ENCODE measurements around the gene MRAP2.

DNA sequence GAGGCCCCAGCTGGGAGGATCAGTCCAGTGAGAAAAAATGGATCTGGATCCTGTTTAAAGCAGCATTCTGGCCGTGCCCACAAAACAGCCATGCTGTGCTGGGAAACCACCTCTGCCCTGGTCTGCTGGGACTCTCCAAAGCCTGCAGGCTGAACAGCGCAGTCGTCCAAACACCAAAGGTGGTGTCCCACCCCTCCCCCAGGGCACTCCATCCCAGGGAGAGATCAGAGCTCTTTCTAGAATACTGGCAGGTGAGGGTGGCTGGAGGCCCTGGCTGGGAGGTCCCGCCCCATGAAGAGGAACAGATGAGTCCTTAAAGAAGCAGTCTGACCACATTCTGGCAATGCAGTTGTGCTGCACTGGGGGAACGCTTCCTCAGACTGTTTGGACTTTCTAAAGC lies 84.6 kb downstream of the MRAP2 start:
- TF ChIP-seq, protein P1, sequence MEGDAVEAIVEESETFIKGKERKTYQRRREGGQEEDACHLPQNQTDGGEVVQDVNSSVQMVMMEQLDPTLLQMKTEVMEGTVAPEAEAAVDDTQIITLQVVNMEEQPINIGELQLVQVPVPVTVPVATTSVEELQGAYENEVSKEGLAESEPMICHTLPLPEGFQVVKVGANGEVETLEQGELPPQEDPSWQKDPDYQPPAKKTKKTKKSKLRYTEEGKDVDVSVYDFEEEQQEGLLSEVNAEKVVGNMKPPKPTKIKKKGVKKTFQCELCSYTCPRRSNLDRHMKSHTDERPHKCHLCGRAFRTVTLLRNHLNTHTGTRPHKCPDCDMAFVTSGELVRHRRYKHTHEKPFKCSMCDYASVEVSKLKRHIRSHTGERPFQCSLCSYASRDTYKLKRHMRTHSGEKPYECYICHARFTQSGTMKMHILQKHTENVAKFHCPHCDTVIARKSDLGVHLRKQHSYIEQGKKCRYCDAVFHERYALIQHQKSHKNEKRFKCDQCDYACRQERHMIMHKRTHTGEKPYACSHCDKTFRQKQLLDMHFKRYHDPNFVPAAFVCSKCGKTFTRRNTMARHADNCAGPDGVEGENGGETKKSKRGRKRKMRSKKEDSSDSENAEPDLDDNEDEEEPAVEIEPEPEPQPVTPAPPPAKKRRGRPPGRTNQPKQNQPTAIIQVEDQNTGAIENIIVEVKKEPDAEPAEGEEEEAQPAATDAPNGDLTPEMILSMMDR (IDR thresholded peaks at IDR 0.05), result no peak
- TF ChIP-seq, protein P2, sequence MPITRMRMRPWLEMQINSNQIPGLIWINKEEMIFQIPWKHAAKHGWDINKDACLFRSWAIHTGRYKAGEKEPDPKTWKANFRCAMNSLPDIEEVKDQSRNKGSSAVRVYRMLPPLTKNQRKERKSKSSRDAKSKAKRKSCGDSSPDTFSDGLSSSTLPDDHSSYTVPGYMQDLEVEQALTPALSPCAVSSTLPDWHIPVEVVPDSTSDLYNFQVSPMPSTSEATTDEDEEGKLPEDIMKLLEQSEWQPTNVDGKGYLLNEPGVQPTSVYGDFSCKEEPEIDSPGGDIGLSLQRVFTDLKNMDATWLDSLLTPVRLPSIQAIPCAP (CRISPR knock-in tag; IDR thresholded peaks at IDR 0.05), result no peak
- TF ChIP-seq, protein P3, sequence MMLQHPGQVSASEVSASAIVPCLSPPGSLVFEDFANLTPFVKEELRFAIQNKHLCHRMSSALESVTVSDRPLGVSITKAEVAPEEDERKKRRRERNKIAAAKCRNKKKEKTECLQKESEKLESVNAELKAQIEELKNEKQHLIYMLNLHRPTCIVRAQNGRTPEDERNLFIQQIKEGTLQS (CRISPR knock-in tag; conservative IDR thresholded peaks at IDR 0.05), result no peak
- TF ChIP-seq NR2C2 (CRISPR knock-in tag; IDR thresholded peaks at IDR 0.05), result no peak
- TF ChIP-seq ZNF396 (CRISPR knock-in tag; IDR thresholded peaks at IDR 0.05; ENCODE audit: borderline replicate concordance), result no peak
- no peak for TF ChIP-seq ZNF317 (CRISPR knock-in tag; IDR thresholded peaks at IDR 0.05; ENCODE audit: borderline replicate concordance, low read depth)
- TF ChIP-seq ETV6 (CRISPR knock-in tag; IDR thresholded peaks at IDR 0.05), result no peak
- TF ChIP-seq, protein P4, sequence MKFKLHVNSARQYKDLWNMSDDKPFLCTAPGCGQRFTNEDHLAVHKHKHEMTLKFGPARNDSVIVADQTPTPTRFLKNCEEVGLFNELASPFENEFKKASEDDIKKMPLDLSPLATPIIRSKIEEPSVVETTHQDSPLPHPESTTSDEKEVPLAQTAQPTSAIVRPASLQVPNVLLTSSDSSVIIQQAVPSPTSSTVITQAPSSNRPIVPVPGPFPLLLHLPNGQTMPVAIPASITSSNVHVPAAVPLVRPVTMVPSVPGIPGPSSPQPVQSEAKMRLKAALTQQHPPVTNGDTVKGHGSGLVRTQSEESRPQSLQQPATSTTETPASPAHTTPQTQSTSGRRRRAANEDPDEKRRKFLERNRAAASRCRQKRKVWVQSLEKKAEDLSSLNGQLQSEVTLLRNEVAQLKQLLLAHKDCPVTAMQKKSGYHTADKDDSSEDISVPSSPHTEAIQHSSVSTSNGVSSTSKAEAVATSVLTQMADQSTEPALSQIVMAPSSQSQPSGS (CRISPR knock-in tag; IDR thresholded peaks at IDR 0.05; ENCODE audit: borderline replicate concordance, low read depth), result no peak
- TF ChIP-seq, protein P5, sequence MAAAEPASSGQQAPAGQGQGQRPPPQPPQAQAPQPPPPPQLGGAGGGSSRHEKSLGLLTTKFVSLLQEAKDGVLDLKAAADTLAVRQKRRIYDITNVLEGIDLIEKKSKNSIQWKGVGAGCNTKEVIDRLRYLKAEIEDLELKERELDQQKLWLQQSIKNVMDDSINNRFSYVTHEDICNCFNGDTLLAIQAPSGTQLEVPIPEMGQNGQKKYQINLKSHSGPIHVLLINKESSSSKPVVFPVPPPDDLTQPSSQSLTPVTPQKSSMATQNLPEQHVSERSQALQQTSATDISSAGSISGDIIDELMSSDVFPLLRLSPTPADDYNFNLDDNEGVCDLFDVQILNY (CRISPR knock-in tag; IDR thresholded peaks at IDR 0.05), result no peak
- TF ChIP-seq JUN (CRISPR knock-in tag; IDR thresholded peaks at IDR 0.05), result no peak

Measured in WTC11 (cell line).